Vagina (tissue), 2 donors: ENCODE results near the gene RFX2. TPM values are rescaled to one million over a fixed set of nuclear protein-coding genes. Genes with fewer than 3 reads are reported as not detected.

Experiments
- DNase-seq, 2 donors: peaks; one replicate each; pipeline ENCODE4 v3.0.0-alpha.2; 2017; ENCODE audit errors: extremely low spot score in 2 of 2
- H3K27ac ChIP-seq: fragments of 200-600 bp; sonication (generic); one replicate; pipeline ENCODE4 v1.5.1; 2019
- H3K27me3 ChIP-seq: fragments of 200-600 bp; sonication (generic); one replicate; pipeline ENCODE4 v1.5.1; 2019
- H3K36me3 ChIP-seq, 2 donors: fragments of 200-600 bp; sonication (generic); one replicate each; pipeline ENCODE4 v1.5.1; 2017 to 2019
- H3K4me1 ChIP-seq: fragments of 200-600 bp; sonication (generic); one replicate; pipeline ENCODE4 v1.5.1; 2019
- H3K4me3 ChIP-seq, 2 donors: fragments of 200-600 bp; sonication (generic); 1 replicate in 1 of 2; 2 replicates in 1 of 2; pipeline ENCODE4 v1.5.1; 2016 to 2019
- H3K9me3 ChIP-seq: fragments of 200-600 bp; sonication (generic); one replicate; pipeline ENCODE4 v1.5.1; 2019
- POLR2A ChIP-seq, 2 donors: fragments of 450-650 bp; IDR thresholded peaks; one replicate each; pipeline ENCODE4 v1.6.1; 2017; ENCODE audit warnings: antibody characterized with exemption in 2 of 2, mild to moderate bottlenecking in 2 of 2, moderate library complexity in 2 of 2
- POLR2AphosphoS5 ChIP-seq, 2 donors: sonication (generic); formaldehyde crosslinking; IDR thresholded peaks; one replicate each; pipeline ENCODE4 v1.9.0; 2017; ENCODE audit warnings: antibody characterized with exemption in 2 of 2, mild to moderate bottlenecking in 2 of 2, low read depth in 1 of 2; ENCODE audit not compliant: insufficient read depth in 1 of 2
- intact Hi-C: fragments of 100-400 bp; cut with DNase I; formaldehyde crosslinking; loops from one replicate; pipeline ENCODE4 v1.15.1; 2023
- total RNA-seq: library from RNA; depleted of rRNA; stranded (reverse); fragments of >200 nt; gene quantifications from one replicate; pipeline ENCODE4 v1.2.3, GENCODE V29; 2016
- TF ChIP-seq, protein P1 (sequence below), 3 experiments: fragments of 450-650 bp in 2 of 3; fragments of 200-600 bp in 1 of 3; sonication (generic) in 1 of 3; IDR thresholded peaks; one replicate each; pipeline ENCODE4 v1.5.1; 2017 to 2019; ENCODE audit warnings: antibody characterized with exemption in 3 of 3, mild to moderate bottlenecking in 2 of 3, moderate library complexity in 2 of 3

RFX2 gene
- total RNA-seq, 1 donor from 2014 or later = 12.0 TPM

DNA sequence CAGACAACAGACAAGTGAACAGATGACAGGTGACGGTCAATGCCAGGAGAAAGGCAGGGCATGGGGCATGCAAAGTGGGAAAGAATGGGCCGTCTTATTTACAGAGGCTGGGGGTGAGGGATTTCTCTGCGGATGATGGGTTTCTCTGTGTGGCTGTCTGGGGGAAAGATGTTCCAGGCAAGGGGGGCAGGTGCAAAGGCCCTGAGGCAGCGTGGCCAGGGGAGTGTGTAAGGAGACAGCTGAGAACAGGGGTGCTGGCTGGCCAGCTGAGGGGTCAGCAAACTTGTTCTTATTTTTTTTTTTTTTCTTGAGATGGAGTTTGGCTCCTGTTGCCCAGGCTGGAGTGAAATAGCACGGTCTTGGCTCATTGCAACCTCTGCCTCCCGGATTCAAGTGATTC is 110.6 kb downstream of the RFX2 start:
- Histone ChIP-seq H3K4me1 (no peaks in the 10 kb centered on the region), H3K27me3 (no peaks in the 10 kb centered on the region), H3K27ac (no peak overlapping the region), H3K9me3 (no peaks in the 10 kb centered on the region), H3K4me3 (no peak overlapping the region), H3K36me3 (peaks cover 0 to 30% of the 10 kb centered on the region in 2 donors)
- TF ChIP-seq POLR2A (IDR thresholded peaks at IDR 0.05) (no peak), POLR2AphosphoS5 (IDR thresholded peaks at IDR 0.05; ENCODE audit: insufficient read depth in 1 of 2, low read depth in 1 of 2) (no peak)
- TF ChIP-seq, protein P1, sequence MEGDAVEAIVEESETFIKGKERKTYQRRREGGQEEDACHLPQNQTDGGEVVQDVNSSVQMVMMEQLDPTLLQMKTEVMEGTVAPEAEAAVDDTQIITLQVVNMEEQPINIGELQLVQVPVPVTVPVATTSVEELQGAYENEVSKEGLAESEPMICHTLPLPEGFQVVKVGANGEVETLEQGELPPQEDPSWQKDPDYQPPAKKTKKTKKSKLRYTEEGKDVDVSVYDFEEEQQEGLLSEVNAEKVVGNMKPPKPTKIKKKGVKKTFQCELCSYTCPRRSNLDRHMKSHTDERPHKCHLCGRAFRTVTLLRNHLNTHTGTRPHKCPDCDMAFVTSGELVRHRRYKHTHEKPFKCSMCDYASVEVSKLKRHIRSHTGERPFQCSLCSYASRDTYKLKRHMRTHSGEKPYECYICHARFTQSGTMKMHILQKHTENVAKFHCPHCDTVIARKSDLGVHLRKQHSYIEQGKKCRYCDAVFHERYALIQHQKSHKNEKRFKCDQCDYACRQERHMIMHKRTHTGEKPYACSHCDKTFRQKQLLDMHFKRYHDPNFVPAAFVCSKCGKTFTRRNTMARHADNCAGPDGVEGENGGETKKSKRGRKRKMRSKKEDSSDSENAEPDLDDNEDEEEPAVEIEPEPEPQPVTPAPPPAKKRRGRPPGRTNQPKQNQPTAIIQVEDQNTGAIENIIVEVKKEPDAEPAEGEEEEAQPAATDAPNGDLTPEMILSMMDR (IDR thresholded peaks at IDR 0.05) = no peak
- intact Hi-C loops = no loop called here
- DNase-seq = no peak

DNA sequence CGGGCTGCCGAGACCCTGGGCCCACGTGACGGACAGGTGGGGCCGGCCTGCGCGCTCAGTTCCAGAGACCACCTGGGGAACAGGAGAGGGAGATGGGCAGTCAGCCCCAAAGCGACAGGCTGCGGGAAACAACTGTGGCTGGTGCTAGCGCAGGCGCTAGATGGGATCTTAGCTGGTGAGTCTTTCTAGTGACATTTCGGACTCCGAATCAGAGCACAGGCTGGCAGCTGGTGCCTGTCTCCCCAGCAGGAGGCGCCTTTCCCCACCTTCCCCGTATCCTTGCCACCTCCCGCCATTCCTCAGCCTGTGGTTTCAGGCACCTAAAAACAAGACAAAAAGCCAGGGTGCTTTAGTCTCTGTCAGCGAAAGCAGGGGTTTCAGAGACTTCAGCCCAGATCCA is 112.9 kb downstream of the RFX2 start:
- Histone ChIP-seq H3K36me3 (peaks cover 0 to 25% of the 10 kb centered on the region in 2 donors), H3K27ac (no peak overlapping the region), H3K4me3 (no peak overlapping the region), H3K9me3 (no peaks in the 10 kb centered on the region), H3K27me3 (no peaks in the 10 kb centered on the region), H3K4me1 (no peaks in the 10 kb centered on the region)
- no peak for DNase-seq
- TF ChIP-seq POLR2A (IDR thresholded peaks at IDR 0.05) (no peak), POLR2AphosphoS5 (IDR thresholded peaks at IDR 0.05; ENCODE audit: insufficient read depth in 1 of 2, low read depth in 1 of 2) (no peak)
- TF ChIP-seq, protein P1 (IDR thresholded peaks at IDR 0.05) = no peak
- intact Hi-C loops = no loop called here

DNA sequence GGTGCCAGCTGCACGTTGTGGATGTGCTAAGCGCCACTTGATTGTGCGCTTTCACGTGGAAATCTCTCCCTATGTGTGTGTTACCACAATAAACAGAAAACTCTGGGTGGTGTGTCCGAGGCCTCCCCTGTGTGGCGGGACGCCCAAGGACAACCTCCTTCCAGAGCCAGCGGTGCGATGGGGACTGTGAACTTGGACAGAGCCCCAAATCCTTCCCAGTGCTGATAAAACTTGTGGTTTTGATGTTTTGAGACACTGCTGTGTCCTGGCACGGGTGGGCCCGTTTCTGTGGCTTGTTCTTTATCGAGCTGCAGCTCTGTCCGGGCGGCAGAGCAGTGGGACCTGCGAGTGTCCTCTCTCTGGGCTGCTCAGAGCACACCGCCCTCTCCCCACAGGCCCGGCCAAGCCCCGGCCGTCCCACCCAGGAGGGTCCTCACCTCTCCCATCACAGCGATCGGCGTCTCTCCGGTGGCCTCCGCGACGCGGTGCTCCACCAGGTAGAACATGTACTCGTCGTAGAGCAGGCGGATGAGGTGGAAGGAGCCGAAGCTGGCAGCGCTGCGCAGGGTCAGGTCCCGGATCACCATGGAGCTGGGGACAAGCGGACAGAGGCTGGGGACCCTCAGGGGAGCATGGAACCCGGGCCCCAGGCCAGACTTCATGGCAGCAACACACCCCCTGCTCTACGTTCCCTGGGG is 113.5 kb downstream of the RFX2 start:
- Histone ChIP-seq H3K27ac (no peak overlapping the region), H3K27me3 (no peaks in the 10 kb centered on the region), H3K4me1 (no peaks in the 10 kb centered on the region), H3K4me3 (no peak overlapping the region), H3K9me3 (no peaks in the 10 kb centered on the region), H3K36me3 (peaks cover 0 to 22% of the 10 kb centered on the region in 2 donors)
- no peak for DNase-seq
- TF ChIP-seq POLR2A (IDR thresholded peaks at IDR 0.05) = no peak
- no peak for TF ChIP-seq POLR2AphosphoS5 (IDR thresholded peaks at IDR 0.05; ENCODE audit: insufficient read depth in 1 of 2, low read depth in 1 of 2)
- TF ChIP-seq, protein P1 (IDR thresholded peaks at IDR 0.05) = no peak
- intact Hi-C loops = no loop called here

DNA sequence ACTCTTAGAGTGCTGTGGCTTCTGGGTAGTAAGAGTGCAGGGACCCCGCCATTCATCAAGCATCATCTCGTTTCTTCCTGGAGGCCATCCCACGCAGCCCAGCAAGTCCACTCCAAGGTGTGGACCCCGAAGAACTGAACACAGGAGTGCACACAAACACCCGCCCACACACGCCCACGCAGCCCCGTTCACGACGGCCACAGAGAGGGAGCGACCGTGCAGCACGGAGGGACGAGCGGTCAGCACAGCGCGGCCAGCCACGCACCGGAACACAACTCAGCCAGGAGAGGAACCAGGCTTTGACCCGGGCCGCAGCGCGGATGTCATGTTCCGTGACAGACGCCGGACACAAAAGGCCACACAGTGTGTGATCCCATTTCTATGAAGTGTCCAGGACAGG is 114.2 kb downstream of the RFX2 start:
- H3K27ac ChIP-seq = no peak overlapping the region
- H3K27me3 ChIP-seq = no peaks in the 10 kb centered on the region
- no peak for DNase-seq
- TF ChIP-seq, protein P1 (IDR thresholded peaks at IDR 0.05) = no peak
- TF ChIP-seq POLR2A (IDR thresholded peaks at IDR 0.05) (no peak), POLR2AphosphoS5 (IDR thresholded peaks at IDR 0.05; ENCODE audit: insufficient read depth in 1 of 2, low read depth in 1 of 2) (no peak)
- H3K9me3 ChIP-seq = no peaks in the 10 kb centered on the region
- H3K4me1 ChIP-seq = no peaks in the 10 kb centered on the region
- peaks cover 0 to 21% of the 10 kb centered on the region in 2 donors for H3K36me3 ChIP-seq
- no peak overlapping the region for H3K4me3 ChIP-seq
- intact Hi-C loops = no loop called here

DNA sequence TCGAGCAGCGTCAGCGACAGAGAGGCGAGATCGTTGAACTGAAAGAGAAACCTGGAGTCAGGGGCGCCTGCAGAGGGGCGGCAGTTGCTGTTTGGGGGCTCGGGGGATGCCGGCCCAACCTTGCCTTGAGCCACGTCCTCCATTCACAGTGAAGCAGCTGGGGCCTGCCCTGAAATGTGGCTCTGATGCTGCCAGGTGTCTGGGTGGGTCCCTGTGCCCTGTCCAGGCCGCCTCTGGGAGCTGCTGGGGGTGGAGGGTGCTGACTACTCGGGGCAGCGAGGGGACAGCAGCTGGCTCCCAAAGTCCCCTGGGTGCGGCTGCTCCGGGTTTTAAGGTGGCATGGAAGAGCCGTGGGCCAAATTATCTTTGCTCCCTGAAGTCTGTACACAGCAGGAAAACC is 114.7 kb downstream of the RFX2 start:
- Histone ChIP-seq H3K4me1 (no peaks in the 10 kb centered on the region), H3K27me3 (no peaks in the 10 kb centered on the region), H3K36me3 (peaks cover 0 to 18% of the 10 kb centered on the region in 2 donors), H3K9me3 (no peaks in the 10 kb centered on the region), H3K27ac (no peak overlapping the region), H3K4me3 (no peak overlapping the region)
- no peak for DNase-seq
- TF ChIP-seq POLR2AphosphoS5 (IDR thresholded peaks at IDR 0.05; ENCODE audit: insufficient read depth in 1 of 2, low read depth in 1 of 2) (no peak), POLR2A (IDR thresholded peaks at IDR 0.05) (no peak)
- TF ChIP-seq, protein P1 (IDR thresholded peaks at IDR 0.05) = no peak
- intact Hi-C loops = no loop called here
